HG02852 (cell line): ENCODE data around the gene IGFBP3.
"Not testable (repeated sequence)": the region's sequence is repeated elsewhere in the genome, so short reads cannot be mapped to it uniquely, and the experiment has no call there.

Experiments
- ATAC-seq: cut with Tn5 transposase; IDR thresholded peaks from one replicate; pipeline ENCODE4 v1.9.1; 2021; ENCODE audit warnings: mild to moderate bottlenecking, moderate library complexity; ENCODE audit not compliant: unreplicated experiment

The IGFBP3 gene, protein sequence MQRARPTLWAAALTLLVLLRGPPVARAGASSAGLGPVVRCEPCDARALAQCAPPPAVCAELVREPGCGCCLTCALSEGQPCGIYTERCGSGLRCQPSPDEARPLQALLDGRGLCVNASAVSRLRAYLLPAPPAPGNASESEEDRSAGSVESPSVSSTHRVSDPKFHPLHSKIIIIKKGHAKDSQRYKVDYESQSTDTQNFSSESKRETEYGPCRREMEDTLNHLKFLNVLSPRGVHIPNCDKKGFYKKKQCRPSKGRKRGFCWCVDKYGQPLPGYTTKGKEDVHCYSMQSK

DNA sequence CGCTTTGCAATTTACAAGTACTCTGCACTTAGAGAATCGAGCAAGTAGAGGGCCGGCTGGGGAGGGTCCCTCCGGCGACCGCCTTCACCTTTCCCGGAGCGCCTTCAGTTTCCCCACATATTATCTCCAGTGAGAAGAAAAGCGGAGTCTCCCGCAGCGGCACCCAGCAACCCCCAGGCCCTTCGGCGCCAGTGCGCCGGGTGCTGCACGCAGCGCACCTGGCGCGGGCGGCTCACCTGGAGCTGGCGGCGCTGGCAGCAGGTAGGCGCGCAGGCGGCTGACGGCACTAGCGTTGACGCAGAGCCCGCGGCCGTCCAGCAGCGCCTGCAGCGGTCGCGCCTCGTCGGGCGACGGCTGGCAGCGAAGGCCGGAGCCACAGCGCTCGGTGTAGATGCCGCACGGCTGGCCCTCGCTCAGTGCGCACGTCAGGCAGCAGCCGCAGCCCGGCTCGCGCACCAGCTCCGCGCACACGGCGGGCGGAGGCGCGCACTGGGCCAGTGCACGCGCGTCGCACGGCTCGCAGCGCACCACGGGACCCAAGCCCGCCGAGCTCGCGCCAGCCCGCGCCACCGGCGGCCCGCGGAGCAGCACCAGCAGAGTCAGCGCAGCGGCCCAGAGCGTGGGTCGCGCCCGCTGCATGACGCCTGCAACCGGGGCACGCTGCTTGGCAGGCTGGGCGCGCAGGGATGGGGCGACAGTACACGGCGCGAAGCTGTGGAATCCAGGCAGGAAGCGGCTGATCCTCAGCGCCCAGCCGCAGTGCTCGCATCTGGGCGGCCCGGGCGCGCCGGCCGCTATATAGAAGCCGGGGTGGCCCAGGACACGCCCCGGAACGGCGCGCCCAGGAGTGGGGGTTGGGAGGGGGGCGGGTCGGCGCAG, at the start of gene IGFBP3:
Gene IGFBP3 (minus strand): TSS at position 771 of the 879 bp plus-strand sequence. CDS start 132 bp downstream, at position 639.
- ATAC-seq = no peak

DNA sequence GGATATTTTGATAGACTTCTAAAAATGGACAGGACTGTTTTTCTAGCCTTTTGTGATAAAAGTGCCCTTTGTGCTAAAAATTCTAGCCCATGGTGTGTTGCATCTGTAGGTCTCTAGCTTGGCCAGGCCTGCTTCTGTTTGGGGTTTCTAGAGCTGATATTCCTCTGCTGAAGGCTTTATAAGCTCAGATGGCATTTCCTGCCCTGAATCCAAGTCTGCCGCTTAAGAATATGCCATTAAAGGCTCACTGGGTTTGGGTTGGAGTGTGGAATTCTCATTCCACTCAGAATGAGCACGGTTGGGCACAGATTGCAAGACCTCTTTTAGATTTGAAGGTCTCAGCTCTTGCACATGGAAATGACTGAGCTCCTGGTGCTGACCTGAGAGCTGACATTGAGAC, 49.4 kb upstream of the IGFBP3 start:
- ATAC-seq = no peak

DNA sequence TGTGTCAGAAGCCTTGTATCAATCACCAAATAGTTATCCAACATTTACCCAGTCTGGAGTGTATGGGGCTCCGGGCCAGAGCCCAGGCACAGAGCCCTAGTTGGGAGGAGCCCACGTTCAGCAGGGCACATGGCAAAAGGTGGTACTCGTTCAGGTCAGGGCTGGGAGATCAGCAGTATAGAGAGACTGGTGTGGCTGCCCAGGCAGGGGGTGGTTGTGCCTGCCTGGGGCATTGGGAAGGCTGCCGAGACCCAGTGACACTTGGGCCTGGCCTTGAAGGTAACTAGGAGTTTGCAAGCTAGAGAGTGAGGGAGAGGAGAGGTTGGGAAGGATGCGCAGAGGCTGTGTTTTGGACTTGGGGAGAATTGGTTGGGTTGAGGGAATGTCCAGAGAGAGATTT, 48.9 kb upstream of the IGFBP3 start:
- no peak for ATAC-seq

DNA sequence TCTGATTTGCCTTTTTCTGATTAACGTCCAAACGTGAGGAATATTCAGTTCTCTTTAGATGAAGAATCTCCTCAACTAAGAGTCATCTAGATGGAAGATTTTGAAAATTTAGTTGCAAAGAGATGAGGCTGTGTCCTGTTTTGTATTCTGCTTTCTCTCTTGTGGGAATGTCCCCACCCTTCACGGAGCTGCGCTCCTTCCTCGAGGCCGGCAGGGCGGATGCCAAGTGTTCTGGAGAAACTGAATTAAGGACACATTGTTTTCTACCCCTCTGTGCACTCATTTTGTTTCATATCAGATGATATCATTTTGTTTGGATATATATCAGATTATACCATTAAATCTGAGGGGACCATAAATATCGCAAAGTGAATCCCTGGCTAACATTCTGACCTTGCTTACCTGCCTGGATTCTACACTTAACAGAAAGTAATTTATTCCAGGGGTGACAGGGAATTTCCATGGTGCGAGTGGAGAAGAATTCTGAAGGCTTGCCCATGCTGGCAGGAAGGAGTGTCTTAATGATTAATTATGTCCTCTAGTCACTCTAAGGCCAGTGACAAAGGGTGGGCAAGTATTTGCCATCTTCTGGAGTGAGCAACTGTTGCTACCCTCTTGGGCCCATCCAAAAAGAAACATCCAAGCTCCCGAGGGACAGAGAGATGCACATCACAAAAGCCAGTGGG, 47.9 kb upstream of the IGFBP3 start:
- no peak for ATAC-seq

DNA sequence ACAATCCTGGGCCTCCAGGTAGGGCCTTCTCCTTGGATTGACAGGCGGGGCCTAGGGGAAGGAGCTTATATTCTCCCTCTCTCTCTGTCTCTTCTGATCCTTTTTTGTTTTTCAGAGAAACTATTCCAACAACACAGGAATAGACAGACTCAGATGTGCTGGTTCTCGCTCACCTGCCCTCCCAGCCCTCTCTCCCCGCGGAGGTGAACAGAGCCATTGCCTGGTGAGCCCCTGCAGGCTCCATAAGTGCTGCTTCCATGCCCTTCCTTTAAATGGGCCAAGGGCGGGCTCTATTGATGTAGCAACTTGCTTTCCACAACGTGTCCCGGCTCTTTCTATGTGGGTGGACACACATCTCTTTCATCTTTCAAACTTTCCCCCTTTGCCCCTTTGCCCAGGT, 47.2 kb upstream of the IGFBP3 start:
- ATAC-seq = no peak

DNA sequence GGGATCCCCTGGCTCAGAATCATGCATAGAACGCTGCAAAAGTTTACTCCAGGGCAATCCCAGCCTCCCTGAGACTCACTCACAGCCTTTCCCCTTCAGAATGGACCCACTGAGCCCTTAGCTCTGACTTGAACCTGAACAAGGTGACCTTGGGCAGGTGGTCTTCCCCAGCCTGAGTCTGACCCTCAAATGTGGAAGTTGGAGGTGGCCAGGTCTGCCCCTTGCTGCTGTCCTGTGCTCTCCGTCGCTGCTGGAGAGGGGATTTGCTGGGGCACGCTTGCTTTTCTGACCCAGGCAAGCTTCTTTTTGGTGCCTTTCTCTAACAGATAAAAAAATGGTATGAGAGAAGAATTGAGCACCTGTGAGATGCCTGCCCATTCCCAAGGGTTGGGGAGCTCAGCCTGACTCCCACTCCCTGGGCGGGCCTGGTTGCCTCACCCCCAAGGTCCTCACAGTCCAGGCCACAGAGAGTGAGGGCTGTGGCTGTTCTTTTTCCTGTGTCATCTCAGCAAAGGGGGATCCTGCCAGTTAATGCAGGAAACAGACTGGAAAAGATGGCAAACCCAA, 46.6 kb upstream of the IGFBP3 start:
- ATAC-seq = no peak

DNA sequence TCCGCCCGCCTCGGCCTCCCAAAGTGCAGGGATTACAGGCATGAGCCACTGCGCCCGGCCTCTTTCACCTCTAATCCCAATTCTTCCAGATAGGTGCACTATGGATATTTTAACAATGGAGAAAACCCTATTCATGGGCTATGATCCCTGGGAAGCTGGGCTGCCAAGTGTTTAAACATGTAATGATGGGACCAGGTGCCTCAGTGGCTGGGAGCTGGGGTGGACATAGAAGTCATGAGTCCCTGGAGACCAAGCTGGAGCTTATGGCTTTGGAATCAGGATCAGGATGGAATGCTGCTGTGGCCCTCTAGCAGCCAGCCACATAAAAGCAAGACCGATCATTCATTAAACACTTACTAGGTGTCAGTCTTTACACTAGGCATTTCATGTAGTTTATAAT, 41.8 kb upstream of the IGFBP3 start:
- ATAC-seq = no peak

DNA sequence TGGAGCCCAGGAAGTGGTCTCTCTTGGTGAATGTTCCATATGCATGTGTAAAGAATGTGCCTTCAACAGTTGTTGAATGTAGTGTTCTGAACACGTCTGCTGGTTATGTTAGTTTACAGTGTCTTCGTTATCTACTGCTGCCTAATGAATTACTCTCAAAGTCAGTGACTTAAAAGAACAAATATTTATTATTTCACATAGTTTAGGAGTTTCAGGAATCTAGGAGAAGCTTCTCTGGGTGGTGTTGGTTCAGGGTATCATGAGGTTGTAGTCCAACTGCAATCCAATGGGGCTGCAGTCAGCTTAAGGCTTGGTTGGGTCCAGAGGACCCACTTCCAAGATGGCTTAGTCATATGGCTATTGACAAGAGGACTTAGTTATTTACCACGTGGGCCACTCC, 36.6 kb upstream of the IGFBP3 start:
- ATAC-seq = no peak

DNA sequence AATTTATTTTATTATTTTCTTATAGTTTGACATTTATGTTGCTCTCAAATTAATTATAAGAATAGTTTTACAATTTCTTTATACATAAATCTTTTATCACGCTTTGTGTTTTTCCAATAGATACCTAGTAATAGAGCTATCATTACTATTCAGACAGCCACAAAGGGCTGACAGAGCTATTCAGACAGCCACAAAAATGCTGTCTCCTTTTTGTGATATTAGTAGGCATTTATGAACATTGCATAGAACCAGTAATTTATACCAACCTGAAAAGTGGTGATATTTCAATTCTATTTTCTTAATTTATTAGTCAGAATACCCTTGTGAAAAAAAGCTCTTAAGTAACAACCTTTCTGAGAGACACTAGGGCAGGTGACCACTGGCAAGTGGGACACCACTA, 34.2 kb upstream of the IGFBP3 start:
- ATAC-seq = no peak

DNA sequence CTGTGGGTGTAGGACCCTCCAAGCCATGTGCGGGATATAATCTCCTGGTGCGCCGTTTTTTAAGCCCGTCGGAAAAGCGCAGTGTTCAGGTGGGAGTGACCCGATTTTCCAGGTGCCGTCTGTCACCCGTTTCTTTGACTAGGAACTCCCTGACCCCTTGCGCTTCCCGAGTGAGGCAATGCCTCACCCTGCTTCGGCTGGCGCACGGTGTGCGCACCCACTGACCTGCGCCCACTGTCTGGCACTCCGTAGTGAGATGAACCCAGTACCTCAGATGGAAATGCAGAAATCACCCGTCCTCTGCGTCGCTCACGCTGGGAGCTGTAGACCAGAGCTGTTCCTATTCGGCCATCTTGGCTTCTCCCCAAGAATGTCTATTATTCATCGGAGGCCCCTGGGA, 32.0 kb upstream of the IGFBP3 start:
- not testable (repeated sequence) for ATAC-seq

DNA sequence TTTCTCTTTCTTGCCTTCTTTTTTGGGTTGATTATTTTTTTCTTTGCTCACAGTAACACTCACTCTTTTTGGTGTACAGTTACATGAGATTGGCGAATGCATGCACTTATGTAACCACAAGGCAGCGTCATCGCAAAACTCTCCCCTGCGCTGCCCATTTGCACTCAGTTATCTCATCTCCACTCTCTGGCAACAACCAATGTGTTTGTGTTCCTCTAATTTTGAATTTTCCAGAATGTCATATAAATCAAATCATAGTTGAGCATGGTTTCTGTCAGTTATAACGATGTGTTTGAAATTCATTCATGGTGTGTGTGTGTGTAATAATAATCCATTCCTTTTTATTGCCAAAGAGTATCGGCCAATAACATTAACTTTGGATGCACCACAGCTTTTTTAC, 23.0 kb upstream of the IGFBP3 start:
- no peak for ATAC-seq

DNA sequence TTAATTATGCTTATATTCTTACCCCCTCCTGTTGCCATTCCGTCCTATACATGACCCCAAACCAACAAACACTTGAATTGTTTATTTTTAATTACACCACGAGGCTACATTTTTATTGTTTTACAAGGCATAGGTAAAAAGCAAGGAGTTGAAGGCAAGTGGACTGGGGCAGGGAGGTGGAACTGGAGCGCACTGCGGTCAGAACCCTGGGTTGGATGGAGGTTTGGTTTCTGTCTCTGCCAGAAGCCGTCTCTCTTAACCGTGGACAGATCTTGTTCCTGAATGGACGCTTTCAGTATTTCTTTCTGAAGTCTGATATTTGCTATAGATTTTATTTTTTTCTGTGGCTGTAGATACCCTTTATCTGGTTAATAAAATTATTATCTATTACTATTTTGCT, 19.9 kb upstream of the IGFBP3 start:
- no peak for ATAC-seq

DNA sequence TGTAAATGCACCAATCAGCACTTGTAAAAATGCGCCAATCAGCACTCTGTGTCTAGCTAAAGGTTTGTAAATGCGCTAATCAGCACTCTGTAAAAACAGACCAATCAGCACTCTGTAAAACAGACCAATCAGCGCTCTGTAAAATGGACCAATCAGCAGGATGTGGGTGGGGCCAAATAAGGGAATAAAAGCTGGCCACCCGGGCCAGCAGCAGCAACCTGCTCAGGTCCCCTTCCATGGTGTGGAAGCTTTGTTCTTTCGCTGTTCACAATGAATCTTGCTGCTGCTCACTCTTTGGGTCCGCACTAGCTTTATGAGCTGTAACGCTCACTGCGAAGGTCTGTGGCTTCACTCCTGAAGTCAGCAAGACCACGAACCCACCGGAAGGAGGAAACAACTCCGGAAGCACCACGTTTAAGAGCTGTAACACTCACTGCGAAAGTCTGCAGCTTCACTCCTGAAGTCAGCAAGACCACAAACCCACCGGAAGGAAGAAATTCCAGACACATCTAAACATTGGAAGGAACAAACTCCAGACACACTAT, 19.2 kb upstream of the IGFBP3 start:
- ATAC-seq = not testable (repeated sequence)

DNA sequence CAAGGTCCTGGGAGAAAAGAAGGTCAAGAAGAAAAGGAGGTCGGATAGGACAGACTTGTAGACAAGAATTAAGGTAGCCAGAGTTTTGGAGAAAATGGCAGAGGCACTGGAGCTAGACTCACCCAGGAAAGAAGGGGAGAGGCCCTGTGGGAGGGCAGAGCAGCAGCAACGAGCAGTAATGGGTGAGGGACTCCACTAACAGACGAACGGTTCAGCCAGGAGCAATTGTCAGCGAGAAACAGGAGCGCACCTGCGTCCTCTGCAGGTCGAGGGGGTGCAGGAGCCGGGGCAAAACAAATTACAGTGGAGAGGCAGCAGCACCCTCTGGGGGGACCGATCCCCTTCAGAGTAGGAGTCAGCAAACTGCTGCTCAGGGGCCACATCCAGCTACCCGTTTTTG, 18.5 kb upstream of the IGFBP3 start:
- no peak for ATAC-seq

DNA sequence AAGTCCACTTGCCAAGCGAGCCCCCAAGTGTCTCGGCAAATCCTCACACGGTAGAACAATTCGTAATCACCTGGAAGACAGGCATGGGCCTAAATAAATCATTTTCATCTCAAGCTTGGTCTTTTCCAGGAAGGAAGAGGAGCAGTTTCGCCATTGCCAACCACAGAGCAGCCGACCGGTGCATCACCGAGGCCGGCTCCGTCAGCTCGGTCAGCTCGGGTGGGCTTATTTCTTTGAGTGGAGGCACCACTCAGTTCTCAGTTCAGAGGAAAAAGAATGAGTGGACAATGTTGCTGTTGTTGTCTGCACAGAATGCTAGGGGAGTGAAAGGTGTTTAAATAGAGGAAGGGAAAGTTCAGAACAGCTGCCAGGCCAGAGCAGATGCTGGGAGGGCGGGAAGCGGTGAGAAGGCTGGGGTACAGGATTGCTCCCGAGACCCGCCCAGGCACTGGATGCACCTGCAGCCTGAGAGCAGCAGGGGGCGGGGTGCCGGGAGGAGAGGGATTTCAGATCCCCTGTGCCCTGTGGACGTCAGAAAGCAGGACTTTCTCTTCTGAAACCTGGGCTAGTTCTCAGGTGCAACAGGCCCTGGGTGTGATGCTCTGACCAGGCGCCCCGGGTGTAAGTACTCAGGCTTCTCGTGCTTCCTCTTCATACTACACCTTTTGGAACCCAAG, 17.7 kb upstream of the IGFBP3 start:
- ATAC-seq = no peak

DNA sequence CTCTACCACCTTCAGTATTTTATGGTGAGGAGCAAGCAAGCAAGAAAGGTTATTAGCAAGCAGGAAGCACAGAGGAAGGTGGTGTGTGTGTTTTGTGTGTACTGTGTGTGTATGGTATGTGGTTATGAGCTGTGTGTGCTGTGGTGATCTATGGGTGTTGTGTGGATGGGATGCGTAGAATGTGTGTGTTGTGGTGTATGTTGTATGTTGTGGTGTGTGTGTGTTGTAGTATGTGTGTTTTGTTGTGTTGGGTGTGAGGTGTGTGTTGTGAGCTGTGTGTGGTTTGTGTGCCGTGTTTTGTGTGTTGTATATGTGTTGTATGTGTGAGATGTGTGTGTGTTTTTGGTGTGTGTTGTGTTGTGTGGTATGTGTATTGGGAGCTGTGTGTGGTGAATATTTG, 16.8 kb upstream of the IGFBP3 start:
- no peak for ATAC-seq

DNA sequence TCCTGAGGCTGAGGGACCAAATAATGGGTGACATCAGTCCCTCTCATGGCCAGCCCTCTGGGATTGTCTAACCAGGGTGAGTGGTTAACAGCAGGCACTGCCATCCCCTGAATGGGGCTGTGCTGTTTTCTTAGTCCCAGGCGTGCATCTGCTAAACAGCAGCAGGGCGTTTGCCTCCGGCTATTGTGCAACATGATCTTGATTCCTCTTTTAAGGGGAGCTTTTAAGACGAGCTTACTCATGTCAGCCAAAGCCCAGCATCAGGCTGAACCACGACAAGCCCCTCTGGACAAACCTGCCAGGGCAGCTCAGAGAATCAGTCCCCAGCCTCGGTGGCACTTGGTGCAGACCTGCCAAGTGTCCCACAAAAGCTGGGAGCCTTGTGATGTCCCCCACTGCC, 16.2 kb upstream of the IGFBP3 start:
- ATAC-seq = no peak

DNA sequence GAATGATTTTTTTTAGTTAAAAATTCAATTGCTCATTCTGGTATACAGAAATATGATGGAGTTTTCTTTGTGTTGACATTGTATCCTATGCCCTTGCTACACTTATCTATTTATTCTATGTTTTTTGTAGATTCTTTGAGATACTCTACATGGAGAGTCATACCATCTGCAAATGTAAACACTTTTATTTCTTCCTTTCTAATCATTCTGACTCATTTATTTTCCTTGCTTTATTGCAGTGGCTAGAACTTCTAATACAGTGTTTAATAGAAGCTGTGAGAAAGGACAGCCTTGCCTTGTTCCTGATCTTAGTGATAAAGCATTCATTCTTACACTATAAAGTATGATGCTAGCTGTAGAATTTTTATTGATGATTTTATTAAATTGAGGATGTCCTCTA, 9.9 kb upstream of the IGFBP3 start:
- no peak for ATAC-seq

DNA sequence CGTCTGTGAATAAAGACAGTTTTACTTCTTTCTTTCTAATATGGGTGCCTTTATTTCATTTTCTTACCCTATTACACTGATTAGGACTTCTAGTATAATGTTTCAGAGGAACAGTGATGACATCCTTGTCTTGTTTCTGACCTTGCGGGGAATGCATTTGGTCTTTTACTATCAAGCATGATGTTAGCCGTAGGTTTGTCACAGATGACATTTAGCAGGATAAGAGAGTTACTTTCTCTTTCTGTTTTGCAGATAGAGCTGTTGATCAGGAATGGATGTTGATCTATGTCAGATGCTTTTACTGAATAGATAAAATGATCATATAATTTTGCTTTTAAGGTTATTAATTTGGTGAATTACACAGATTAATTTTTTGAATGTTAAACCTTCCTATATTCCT, 6.6 kb upstream of the IGFBP3 start:
- ATAC-seq = no peak

DNA sequence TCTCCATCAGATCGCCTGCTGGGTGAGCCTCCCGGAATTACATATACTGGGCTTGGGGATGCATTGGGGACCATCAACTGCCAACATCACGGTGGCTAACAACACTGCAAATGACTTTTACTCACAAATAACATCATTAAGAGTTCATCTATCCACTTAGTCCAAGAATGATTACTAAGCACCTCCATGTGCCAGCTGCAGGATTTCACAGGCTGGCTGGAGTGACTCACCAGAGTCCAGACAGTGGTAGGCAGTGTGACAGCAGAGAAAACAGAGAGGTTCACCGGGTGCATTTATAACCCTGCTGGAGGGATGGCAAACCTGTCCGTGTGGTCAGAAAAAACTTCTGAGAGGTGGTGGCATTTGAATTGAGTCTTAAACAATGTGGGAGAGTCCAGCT, 3.2 kb upstream of the IGFBP3 start:
- no peak for ATAC-seq

DNA sequence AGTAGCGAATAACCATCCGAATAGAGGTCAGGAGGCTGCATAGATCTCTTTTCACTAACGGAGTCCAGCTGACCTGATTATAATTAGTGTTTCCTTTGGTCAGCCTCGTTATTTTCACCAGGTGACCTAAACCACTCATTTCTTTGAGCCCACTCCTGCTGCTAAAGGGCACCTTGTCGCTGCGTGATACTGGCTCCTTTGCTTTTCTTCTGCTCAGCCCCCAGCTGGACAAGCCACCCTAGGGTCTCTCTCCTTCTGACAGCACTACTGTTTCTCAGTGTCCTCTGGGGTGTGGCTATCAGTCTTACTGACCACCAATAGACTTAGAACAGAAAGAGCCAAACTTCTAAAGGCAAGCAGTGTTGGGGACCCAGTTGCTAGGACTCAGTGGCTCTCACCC, 2.7 kb upstream of the IGFBP3 start:
- no peak for ATAC-seq
